KBM-7 (cell line): Measurements from ENCODE around the gene LENG8.
"Not testable (repeated sequence)": the region's sequence is repeated elsewhere in the genome, so short reads cannot be mapped to it uniquely, and the experiment has no call there.

Experiments
- DNase-seq: peaks from one replicate; pipeline ENCODE4 v3.0.0-alpha.2; 2015
- in situ Hi-C: fragments of 300-500 bp; cut with MboI; formaldehyde crosslinking; loops from 2 replicates; pipeline ENCODE4 v1.14.3; 2020; ENCODE audit warnings: low sequenced_read_pairs, low pct_unique_long_range_greater_than_20kb, mixed read lengths

Gene LENG8

GRCh38 chr19:54436031-54436523 is 12.9 kb upstream of the LENG8 start:
- no peak for DNase-seq
- in situ Hi-C loops: no loop called here

DNA sequence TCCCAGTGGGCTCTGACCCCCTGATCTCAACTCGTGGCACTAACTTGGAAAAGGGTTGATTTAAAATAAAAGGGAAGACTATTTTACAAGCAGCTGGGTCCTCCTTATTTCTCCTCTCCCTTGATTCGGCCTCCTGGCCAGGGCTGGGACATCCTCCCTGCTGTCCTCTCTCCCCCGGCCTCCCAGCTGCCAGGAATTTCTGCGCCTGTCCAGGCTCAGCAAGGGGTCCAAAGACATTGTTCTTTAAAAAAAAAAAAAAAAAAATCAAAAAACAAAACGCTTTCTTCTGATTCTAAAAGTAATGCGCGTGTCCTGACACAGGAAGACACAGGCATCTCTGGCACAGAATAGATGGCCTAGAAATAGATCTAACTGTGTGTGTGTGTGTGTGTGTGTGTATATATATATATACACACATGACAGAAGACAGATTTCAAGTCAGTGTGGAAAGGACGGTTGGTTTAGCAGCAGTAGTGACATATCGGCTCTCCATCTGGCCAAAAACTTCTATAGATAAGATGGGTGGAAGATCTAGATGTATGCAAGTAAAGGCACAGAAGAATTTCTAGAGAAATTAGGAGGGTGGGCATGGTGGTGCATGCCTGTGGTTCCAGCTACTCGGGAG is 12.3 kb upstream of the LENG8 start:
- DNase-seq: no peak
- in situ Hi-C loops: no loop called here

DNA sequence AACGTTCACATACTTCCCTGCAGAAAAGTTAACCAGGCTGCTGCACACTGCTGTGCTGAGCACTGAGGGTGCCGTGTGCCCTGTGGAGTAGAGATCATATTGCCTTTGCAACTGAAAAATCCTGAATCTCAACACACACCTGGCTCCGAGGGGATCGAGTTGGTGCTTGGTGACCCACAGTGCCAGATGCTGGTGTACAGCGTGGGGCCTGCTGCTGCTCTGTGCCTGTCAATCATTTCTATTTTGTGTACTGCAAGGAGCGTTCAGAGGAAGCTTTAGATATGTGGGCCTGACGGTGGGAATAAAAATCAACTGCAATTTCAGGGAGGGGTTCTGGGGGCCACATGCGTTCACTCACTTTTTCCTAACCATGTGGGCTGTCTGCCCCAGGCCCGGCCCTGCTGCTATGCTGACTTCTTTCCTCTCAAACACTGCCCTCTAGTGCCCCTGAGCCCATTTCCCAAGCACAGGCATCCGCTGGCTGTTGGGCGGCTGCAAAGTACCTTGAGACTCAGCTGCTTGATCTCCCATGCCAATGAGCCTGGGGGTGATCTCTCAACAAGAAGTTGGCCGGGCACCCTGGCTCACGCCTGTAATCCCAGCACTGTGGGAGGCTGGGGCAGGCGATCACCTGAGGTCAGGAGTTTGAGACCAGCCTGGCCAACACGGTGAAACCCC is 9.7 kb upstream of the LENG8 start:
- peak; percentile 64 for DNase-seq
- in situ Hi-C loops: no loop called here

DNA sequence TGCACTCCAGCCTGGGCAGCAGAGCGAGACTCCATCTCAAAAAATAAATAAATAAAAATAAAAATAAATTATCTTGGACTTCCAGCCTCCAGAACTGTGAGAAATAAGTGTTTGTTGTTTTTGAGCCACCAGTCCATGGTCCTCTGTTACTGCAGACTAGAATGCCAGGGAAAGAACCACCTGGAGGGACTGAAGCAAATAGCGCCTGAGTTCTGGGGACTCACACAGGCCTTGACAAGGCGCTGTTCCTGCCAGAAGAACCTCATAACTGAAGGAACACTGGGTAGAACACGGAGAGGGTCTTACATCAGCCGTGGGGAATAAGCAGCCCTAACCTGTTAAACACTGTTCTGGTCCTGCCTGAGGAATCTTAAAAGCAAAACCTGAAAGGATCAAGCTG is 8.4 kb upstream of the LENG8 start:
- in situ Hi-C loops: no loop called here
- no peak for DNase-seq

GRCh38 chr19:54444737-54445136 is 4.3 kb upstream of the LENG8 start:
- in situ Hi-C loops: no loop called here
- DNase-seq: no peak

- DNase-seq, in situ Hi-C loops: not testable (repeated sequence)
Measured at GRCh38 chr19:54446349-54446748, 2.6 kb upstream of the LENG8 start.

DNA sequence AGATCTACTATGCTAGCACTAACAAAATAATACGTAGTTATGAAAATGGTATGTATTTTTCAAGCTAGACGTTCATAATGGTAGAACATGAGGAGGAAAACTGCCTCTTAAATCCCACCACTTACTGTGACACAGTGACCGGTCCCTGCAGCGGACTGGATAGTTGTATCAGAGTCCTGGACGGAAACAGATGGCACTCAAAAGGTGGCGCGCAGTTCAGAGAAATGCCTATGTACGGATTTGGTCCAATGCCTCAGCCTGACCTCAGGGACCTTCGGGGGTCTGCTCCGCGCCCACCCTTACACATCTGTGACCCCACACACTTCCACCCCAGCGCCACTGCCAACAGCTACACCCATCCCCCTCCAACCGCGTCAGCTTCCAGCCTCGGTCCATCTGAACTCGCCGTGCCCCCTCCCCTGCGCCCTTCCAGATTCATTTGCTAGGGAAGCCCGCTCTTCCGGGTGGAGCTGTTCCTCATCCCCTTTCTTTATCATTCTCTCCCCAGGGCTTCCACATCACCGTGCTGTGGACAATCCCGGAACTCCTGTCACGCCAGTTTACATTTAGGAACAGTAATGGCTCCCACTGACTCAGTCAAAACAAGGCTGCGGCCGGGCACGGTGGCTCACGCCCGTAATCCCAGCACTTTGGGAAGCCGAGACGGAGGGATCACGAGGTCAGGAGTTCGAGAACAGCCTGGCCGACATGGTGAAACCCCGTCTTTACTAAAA is 792 bp upstream of the LENG8 start:
- DNase-seq: peak; percentile 69
- in situ Hi-C loops: no loop called here

DNA sequence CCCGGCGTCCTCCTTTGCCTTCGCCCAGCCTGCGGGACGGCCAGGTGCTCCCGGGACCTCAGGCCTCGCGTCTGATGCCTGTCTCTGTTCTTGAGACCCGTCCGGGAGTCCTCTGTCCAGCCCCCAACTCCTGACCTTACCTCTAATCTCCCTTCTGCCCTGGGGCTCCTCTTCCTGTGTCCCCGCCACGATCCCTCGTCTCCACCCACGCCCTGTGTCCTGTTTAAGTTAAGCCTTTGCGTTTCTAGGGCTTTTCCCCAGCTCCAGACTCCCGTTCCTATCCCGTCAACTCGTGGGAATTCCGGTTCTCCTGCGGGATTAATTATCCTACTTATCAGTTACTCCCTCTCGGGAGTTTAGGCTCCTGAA is 686 bp downstream of the LENG8 start:
- in situ Hi-C loops: no loop called here
- DNase-seq: no peak

GRCh38 chr19:54451331-54451871 is 2.4 kb downstream of the LENG8 start:
- DNase-seq: peak; percentile 42
- in situ Hi-C loops: no loop called here

DNA sequence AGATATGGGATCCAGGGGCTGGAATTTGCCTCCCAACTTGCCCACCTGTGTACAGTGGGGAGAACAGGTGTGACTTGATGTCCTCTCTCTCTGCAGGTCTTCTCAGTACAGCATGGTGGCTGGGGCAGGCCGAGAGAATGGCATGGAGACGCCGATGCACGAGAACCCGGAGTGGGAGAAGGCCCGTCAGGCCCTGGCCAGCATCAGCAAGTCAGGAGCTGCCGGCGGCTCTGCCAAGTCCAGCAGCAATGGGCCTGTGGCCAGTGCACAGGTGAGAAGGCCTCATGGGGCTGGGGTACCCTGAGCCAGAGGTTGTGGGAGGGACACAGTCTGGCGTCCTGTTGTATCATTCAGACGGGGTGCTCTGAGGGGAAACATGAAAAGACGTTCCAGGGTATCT is 3.0 kb downstream of the LENG8 start:
- no peak for DNase-seq
- in situ Hi-C loops: no loop called here

GRCh38 chr19:54452626-54453025 is 3.6 kb downstream of the LENG8 start:
- no peak for DNase-seq
- in situ Hi-C loops: no loop called here

DNA sequence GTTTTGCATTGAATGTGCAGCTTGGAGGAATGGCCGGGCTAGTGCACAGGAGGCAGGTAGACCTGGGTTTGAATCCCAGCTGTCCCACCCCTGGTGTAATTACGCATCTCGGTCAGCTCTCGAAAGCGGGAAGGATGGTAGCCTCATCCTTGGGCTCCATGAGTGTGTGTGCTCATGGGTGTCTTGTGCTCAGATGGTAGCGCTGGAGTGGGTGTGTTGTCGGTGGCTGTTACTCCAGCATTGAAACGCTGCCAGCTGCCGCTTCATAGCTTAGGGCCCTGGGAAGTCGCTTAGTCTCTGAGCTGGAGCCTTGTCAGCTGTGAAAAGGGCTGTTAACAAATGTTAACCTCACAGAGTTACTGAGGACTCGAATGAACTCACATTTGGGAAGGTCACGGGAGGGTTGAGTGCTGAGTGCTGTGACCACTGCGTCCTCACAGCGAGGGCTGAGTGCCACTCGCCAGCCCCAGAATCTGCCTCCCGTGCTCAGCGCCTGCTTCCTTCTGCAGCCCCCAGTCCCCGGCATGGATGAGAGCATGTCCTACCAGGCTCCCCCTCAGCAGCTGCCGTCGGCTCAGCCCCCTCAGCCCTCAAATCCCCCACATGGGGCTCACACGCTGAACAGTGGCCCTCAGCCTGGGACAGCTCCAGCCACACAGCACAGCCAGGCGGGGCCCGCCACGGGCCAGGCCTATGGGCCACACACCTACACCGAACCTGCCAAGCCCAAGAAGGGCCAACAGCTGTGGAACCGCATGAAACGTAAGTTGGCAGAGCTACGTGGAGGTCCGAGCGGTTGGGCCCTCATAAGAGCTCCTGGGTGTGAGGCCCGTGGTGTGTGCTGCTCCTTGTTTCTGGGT is 5.2 kb downstream of the LENG8 start:
- in situ Hi-C loops: no loop called here
- DNase-seq: no peak

DNA sequence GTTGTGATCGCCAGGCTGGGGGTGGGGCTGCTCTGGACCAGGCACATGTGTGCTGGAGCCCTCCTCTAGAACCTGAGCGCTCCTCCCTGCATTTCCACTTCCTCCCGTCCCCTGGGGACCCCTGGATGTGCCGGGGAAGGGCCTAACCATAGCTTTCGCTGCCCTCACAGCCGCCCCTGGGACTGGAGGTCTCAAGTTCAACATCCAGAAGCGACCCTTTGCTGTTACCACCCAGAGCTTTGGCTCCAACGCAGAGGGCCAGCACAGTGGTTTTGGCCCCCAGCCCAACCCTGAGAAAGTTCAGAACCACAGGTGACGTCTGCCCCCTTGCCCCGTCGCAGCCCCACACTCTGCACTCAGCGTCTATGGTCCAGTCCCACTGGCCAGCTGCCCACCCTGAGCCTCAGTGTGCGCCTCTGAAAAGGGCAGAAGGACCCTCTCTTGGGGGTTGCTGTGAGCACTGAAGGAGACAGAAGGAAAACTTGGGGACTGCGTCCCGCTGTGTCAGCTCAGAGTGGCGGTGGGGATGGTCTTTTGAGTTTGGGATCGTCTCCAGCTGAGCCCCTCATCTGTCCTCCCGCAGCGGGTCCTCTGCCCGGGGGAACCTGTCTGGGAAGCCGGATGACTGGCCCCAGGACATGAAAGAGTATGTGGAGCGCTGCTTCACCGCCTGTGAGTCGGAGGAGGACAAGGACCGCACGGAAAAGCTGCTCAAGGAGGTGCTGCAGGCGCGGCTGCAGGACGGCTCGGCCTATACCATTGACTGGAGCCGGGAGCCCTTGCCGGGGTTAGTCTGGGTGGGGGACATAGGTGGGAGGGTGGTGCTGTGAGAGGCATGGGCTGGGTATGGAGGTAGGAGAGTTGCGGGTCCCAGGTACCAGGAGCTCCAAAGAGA is 6.0 kb downstream of the LENG8 start:
- DNase-seq: no peak
- in situ Hi-C loops: no loop called here

DNA sequence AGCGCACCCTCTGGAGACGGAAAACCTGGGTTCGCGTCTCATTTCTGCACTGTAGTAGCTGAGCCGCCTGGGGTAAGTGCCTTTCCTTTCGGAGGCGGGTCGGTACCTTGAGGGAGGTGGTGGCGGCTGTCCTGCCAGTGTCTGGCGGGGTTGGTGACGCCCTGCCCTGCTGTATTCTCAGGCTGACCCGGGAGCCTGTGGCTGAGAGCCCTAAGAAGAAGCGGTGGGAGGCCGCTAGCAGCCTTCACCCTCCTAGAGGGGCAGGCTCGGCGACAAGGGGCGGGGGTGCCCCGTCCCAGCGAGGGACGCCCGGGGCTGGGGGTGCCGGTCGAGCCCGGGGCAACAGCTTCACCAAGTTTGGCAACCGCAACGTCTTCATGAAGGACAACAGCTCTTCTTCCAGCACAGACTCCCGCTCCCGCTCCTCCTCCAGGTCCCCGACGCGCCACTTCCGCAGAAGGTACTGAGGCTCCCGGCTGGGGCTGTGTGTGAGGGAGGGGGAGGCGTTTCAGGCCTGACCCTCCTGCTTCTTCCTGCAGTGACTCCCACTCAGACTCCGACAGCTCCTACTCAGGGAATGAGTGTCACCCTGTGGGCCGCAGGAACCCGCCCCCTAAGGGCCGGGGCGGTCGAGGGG is 6.9 kb downstream of the LENG8 start:
- no peak for DNase-seq
- in situ Hi-C loops: no loop called here

DNA sequence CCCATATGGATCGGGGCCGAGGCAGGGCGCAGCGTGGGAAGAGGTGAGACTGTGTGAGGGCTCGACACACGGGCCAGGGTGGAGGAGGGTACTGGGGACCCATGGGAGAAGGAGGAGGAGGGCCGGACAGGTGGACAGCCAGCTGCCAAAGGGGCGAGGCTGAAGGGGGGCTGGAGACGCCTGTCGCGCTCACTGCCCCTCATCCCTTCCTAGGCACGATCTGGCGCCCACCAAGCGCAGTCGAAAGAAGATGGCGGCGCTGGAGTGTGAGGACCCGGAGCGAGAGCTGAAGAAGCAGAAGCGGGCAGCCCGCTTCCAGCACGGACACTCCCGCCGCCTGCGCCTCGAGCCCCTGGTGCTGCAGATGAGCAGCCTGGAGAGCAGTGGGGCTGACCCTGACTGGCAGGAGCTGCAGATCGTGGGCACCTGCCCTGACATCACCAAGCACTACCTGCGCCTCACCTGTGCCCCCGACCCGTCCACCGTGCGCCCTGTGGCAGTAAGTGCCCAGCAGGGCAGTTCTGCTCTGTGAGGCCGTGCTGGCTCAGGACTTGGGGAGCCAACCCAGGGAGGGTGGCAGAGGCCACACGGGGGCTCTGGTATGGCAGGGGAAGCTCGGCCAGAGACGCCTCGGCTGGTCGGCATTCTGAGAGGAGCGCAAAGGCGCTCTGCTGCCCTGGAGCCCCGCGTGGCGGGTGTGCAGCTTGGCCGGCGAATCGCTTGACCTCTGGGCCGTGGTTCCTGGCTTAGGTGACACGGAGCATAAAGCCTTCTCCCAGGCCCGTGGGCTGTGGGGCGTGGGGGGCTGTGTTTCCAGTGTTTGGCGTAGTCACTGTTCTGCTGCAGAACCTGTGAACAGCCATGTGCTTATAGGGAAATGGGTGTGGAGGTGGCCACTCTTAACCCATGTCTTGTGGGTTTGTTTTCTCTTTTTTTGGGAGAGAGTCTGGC is 7.7 kb downstream of the LENG8 start:
- in situ Hi-C loops: no loop called here
- DNase-seq: no peak

DNA sequence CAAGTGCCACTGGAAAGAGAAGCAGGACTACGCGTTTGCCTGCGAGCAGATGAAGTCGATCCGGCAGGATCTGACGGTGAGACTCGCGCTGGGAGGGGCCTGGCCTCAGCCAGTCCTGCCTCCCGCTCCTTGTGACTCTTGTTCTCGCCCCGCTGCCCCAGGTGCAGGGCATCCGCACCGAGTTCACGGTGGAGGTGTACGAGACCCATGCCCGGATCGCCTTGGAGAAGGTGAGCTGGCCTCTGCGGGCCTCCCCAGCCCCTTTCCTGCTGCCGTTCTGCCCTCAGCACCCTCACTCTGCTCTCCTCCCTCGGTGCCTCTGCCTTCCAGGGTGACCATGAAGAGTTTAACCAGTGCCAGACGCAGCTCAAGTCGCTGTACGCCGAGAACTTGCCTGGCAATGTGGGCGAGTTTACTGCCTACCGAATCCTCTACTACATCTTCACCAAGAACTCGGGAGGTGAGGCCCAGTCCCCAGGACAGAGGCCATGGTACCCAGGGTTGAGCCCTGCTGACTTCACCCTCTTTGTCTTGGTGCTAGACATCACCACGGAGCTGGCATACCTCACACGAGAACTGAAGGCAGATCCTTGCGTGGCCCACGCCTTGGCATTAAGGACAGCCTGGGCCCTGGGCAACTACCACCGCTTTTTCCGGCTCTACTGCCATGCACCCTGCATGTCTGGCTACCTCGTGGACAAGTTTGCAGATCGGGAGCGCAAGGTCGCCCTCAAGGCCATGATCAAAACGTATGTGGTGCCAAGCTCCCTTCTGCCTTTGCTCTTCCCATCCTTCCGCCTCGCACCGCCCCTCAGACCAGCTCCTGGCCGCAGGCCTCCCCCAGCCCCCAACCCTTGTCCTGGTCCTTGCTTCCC is 9.0 kb downstream of the LENG8 start:
- in situ Hi-C loops: no loop called here
- DNase-seq: no peak
